Lung (tissue), 12 donors: ENCODE measurements around the gene SPAG9. TPM values are rescaled to one million over a fixed set of nuclear protein-coding genes. Genes with fewer than 3 reads are reported as not detected.

Experiments used
- ATAC-seq: fragments of 200-7000 bp; cut with Tn5 transposase; one replicate; pipeline ENCODE4 v1.9.1; 2020; ENCODE audit warnings: moderate number of reproducible peaks; ENCODE audit not compliant: insufficient read depth, low FRiP score
- DNase-seq, 3 donors: peaks; one replicate each; pipeline ENCODE4 v3.0.0-alpha.2; 2013 to 2017
- H3K27ac ChIP-seq, 2 donors: one replicate each; pipeline ENCODE4 v1.5.1; 2013; ENCODE audit warnings: mild to moderate bottlenecking in 2 of 2, moderate library complexity in 2 of 2, control low read depth in 1 of 2, inconsistent platforms in 1 of 2, low read depth in 1 of 2, low read length in 1 of 2
- H3K27me3 ChIP-seq, 3 donors: one replicate each; pipeline ENCODE4 v1.5.1; 2013; ENCODE audit warnings: low read length in 2 of 3; ENCODE audit not compliant: control insufficient read depth in 3 of 3, insufficient read depth in 3 of 3
- H3K36me3 ChIP-seq, 4 donors: one replicate each; pipeline ENCODE4 v1.5.1; 2013; ENCODE audit warnings: low read length in 4 of 4, mild to moderate bottlenecking in 1 of 4, moderate library complexity in 1 of 4; ENCODE audit not compliant: control insufficient read depth in 4 of 4, insufficient read depth in 4 of 4
- H3K4me1 ChIP-seq, 5 donors: one replicate each; pipeline ENCODE4 v1.5.1; 2013; ENCODE audit warnings: low read length in 5 of 5, mild to moderate bottlenecking in 2 of 5, moderate library complexity in 1 of 5; ENCODE audit not compliant: control insufficient read depth in 5 of 5, insufficient read depth in 5 of 5
- H3K4me3 ChIP-seq: one replicate; pipeline ENCODE4 v1.5.1; 2013; ENCODE audit warnings: mild to moderate bottlenecking, control low read depth, moderate library complexity
- H3K9ac ChIP-seq, 2 donors: one replicate each; pipeline ENCODE4 v1.5.1; 2013; ENCODE audit warnings: low read length in 2 of 2, control low read depth in 1 of 2; ENCODE audit not compliant: insufficient read depth in 1 of 2
- H3K9me3 ChIP-seq, 4 donors: one replicate each; pipeline ENCODE4 v1.5.1; 2013; ENCODE audit warnings: low read length in 3 of 4, mild to moderate bottlenecking in 1 of 4, moderate library complexity in 1 of 4; ENCODE audit not compliant: control insufficient read depth in 4 of 4, insufficient read depth in 3 of 4
- CTCF ChIP-seq: IDR thresholded peaks from 2 replicates; pipeline ENCODE4 v1.5.1; 2012; ENCODE audit warnings: mild to moderate bottlenecking; ENCODE audit errors: control extremely low read depth, extremely low read depth
- WGBS, 2 donors: extraction: QIAGEN DNeasy Blood & Tissue Kit; methylation state at CpG; one replicate each; pipeline ENCODE4 v1.1.7; 2013; 5-methylcytosine and 5-hydroxymethylcytosine counted together
- polyA plus RNA-seq, 2 donors: library from polyadenylated mRNA; stranded (reverse); fragments of 200-250 nt; gene quantifications; one replicate each; pipeline ENCODE4 v1.2.1, GENCODE V29; 2013
- total RNA-seq, 2 donors: library from RNA; depleted of rRNA in 1 of 2; stranded (reverse); fragments of >200 nt in 1 of 2; gene quantifications; one replicate each; pipeline ENCODE4 v1.2.1, GENCODE V29; 2014 to 2021
- donor health status: control.
- donor health status: control.
- donor health status: Bipolar disorder and iron deficiency.
- donor health status: healthy.
- donor health status: DM: yes; HTN: yes; CAD: no.

Gene SPAG9
- total and polyA plus RNA-seq, 4 donors: 37.2 to 174 (median 75.2) TPM

- TF ChIP-seq CTCF: no peak
- no peak overlapping the region for H3K9ac ChIP-seq
- no peaks in the 10 kb centered on the region for H3K4me1 ChIP-seq
- H3K27me3 ChIP-seq: no peaks in the 10 kb centered on the region
- 93 to 97% methylated on average over 1 of the region's 1 CpG for WGBS, 2 donors
- DNase-seq (no peak), ATAC-seq (no peak)
- H3K27ac ChIP-seq: no peak overlapping the region
- no peak overlapping the region for H3K4me3 ChIP-seq
- H3K9me3 ChIP-seq: no peaks in the 10 kb centered on the region
- peaks cover 19 to 34% (median 25%) of the 10 kb centered on the region in 4 donors for H3K36me3 ChIP-seq
Measured at GRCh38 chr17:51006601-51007000, 114.1 kb downstream of the SPAG9 start.

- no peak for ATAC-seq
- DNase-seq: no peak
- no peak for TF ChIP-seq CTCF
- H3K36me3 ChIP-seq: peaks cover 19 to 34% (median 27%) of the 10 kb centered on the region in 4 donors
- no peaks in the 10 kb centered on the region for H3K4me1 ChIP-seq
- no peak overlapping the region for H3K4me3 ChIP-seq
- 73 to 93% methylated on average over 2 of the region's 2 CpGs for WGBS, 2 donors
- H3K27ac ChIP-seq: no peak overlapping the region
- no peaks in the 10 kb centered on the region for H3K9me3 ChIP-seq
- H3K27me3 ChIP-seq: no peaks in the 10 kb centered on the region
- H3K9ac ChIP-seq: no peak overlapping the region
Measured at GRCh38 chr17:51005768-51006167, 114.9 kb downstream of the SPAG9 start.

GRCh38 chr17:51004249-51004648 lies 116.4 kb downstream of the SPAG9 start:
- no peak overlapping the region for H3K9ac ChIP-seq
- no peak overlapping the region for H3K27ac ChIP-seq
- ATAC-seq (no peak), DNase-seq (no peak)
- H3K4me3 ChIP-seq: no peak overlapping the region
- 89 to 97% methylated on average over 1 of the region's 1 CpG for WGBS, 2 donors
- TF ChIP-seq CTCF: no peak
- H3K36me3 ChIP-seq: peaks cover 18 to 36% (median 25%) of the 10 kb centered on the region in 4 donors
- no peaks in the 10 kb centered on the region for H3K27me3 ChIP-seq
- H3K9me3 ChIP-seq: no peaks in the 10 kb centered on the region
- H3K4me1 ChIP-seq: no peaks in the 10 kb centered on the region
